ENCODE results near the gene CPTP. TPM values are rescaled to one million over a fixed set of nuclear protein-coding genes. Genes with fewer than 3 reads are reported as not detected.

Gene CPTP
- total RNA-seq, 1 experiment from 2014 or later, result 14.0 TPM

DNA sequence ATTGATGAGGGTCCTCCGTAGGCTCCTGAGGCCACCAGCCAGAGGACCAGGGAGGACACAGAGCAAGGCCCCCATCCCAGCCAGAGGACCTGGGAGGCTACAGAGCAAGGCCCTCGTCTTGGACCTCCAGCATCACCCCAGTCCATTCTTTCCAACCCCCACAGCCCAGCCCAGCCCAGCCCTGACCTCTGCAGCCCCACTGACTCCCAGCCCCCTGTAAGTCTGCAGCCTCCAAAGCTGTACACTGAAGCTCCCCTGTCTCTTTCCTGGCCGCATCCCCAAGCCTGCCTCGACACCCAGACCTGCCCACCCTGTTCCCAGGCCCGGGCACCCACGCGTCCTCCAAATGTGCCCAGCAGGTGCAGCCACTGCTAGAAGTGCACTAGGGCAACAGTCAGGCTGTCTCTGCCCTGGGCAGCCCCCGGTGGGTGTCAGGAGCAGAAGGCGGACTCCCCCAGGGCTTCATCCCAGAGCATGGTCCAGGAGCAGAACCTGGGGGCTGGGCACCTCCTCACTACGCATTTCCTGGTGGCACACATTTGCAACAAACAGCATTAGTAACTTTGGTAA lies 22.5 kb downstream of the CPTP start:
- Mint-ChIP-seq H3K27me3 (ENCODE audit: low read depth) (peaks cover 1% of the 10 kb centered on the region; the same call in 1 of the 2 replicates), H3K36me3 (ENCODE audit: insufficient read depth in 1 of 3, low read depth in 3 of 3) (peaks cover 4 to 6% (median 5%) of the 10 kb centered on the region in 3 experiments; a peak in 3 of 7 replicates), H3K4me3 (peak overlapping the region; percentile 72 to 84), H3K4me1 (peaks cover 8 to 21% of the 10 kb centered on the region in 2 experiments), H3K27ac (no peak overlapping the region), H3K9me3 (no peaks in the 10 kb centered on the region)
- Histone ChIP-seq H3K4me1 (ENCODE audit: insufficient read depth, low read length) (no peaks in the 10 kb centered on the region; the same call in 1 of the 2 replicates), H3T11ph (ENCODE audit: low read length) (no peak overlapping the region), H4K20me1 (ENCODE audit: control insufficient read depth, insufficient read depth, insufficient read length) (peaks cover 3% of the 10 kb centered on the region), H4K91ac (ENCODE audit: insufficient read length, low read depth, low read length) (no peak overlapping the region), H2AK5ac (ENCODE audit: insufficient read length, low read length) (no peak overlapping the region), H3K9me3 (ENCODE audit: control insufficient read depth, low read depth, low read length) (no peaks in the 10 kb centered on the region), H3K27ac (ENCODE audit: insufficient read length, low read depth, low read length) (no peak overlapping the region), H2BK120ac (ENCODE audit: low read depth, low read length, poor library complexity, severe bottlenecking) (no peak overlapping the region), H3K56ac (ENCODE audit: insufficient read length, low read depth, low read length) (no peak overlapping the region), H3K79me1 (ENCODE audit: insufficient read depth, low read depth, low read length, poor library complexity, severe bottlenecking) (peaks cover 13% of the 10 kb centered on the region), H3K27me3 (ENCODE audit: insufficient read depth, low read length) (no peaks in the 10 kb centered on the region), H3K23me2 (ENCODE audit: insufficient read length, low read depth, low read length, poor library complexity, severe bottlenecking) (peaks cover 9% of the 10 kb centered on the region), H3K4ac (ENCODE audit: low read depth, low read length) (no peak overlapping the region), H4K8ac (replicated peaks; ENCODE audit: insufficient read length, low read depth, low read length) (no peak overlapping the region), H3K9ac (ENCODE audit: extremely low read depth, insufficient read length, low read length) (no peak overlapping the region), H3K14ac (ENCODE audit: insufficient read depth, low read length) (no peak overlapping the region; the same call in 1 of the 2 replicates), H2BK5ac (ENCODE audit: insufficient read length, low read length) (no peak overlapping the region), H3K79me2 (ENCODE audit: insufficient read depth, low read length) (peaks cover 3% of the 10 kb centered on the region; the same call in 1 of the 2 replicates), H2BK12ac (ENCODE audit: insufficient read length, low read depth, low read length) (no peak overlapping the region), H2BK20ac (ENCODE audit: low read depth, low read length, poor library complexity, severe bottlenecking) (no peak overlapping the region), H3K23ac (ENCODE audit: insufficient read length, low read depth, low read length) (no peak overlapping the region), H3K18ac (ENCODE audit: insufficient read length, low read depth, low read length) (no peak overlapping the region), H2BK15ac (ENCODE audit: low read depth, low read length) (no peak overlapping the region), H4K5ac (ENCODE audit: insufficient read length, low read depth, low read length) (no peak overlapping the region), H2AFZ (ENCODE audit: low read length) (no peak overlapping the region), H3K4me2 (ENCODE audit: insufficient read depth, insufficient read length, low read length) (peak overlapping the region; percentile 90)
- no peak for TF ChIP-seq CTCF (conservative IDR thresholded peaks at IDR 0.05)
- no peak for DNase-seq
- WGBS (ENCODE audit: extremely low coverage, insufficient read length, low lambda C conversion rate), result no CpG with 5 or more reads among the region's 10 CpGs
